ENCODE measurements around the gene PTPRB.
"Not testable (repeated sequence)": the region's sequence is repeated elsewhere in the genome, so short reads cannot be mapped to it uniquely, and the experiment has no call there.

DNA sequence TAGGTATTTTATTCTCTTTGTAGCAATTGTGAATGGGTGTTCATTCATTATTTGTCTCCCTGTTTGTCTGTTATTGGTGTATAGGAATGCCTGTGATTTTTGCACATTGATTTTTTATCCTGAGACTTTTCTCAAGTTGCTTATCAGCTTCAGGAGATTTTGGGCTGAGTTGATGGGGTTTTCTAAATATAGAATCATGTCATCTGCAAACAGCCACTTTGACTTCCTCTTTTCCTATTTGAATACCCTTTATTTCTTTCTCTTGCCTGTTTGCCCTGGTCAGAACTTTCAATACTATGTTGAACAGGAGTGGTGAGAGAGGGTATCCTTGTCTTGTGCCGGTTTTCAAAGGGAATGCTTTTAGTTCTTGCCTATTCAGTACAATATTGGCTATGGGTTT is 144.3 kb downstream of the PTPRB start:
- TF ChIP-seq, protein P1, sequence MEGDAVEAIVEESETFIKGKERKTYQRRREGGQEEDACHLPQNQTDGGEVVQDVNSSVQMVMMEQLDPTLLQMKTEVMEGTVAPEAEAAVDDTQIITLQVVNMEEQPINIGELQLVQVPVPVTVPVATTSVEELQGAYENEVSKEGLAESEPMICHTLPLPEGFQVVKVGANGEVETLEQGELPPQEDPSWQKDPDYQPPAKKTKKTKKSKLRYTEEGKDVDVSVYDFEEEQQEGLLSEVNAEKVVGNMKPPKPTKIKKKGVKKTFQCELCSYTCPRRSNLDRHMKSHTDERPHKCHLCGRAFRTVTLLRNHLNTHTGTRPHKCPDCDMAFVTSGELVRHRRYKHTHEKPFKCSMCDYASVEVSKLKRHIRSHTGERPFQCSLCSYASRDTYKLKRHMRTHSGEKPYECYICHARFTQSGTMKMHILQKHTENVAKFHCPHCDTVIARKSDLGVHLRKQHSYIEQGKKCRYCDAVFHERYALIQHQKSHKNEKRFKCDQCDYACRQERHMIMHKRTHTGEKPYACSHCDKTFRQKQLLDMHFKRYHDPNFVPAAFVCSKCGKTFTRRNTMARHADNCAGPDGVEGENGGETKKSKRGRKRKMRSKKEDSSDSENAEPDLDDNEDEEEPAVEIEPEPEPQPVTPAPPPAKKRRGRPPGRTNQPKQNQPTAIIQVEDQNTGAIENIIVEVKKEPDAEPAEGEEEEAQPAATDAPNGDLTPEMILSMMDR (IDR thresholded peaks at IDR 0.05; ENCODE audit: low read depth, low read length, poor library complexity, severe bottlenecking), result not testable (repeated sequence)
- not testable (repeated sequence) for TF ChIP-seq EZH2phosphoT487 (IDR thresholded peaks at IDR 0.05; ENCODE audit: borderline replicate concordance, low read length)

All from DOHH2 (cell line).